GM04503 (cell line): ENCODE measurements around the gene AUTS2.

ENCODE experiments used
- DNase-seq: peaks from one replicate; pipeline ENCODE4 v3.0.0-alpha.2; 2012; ENCODE audit warnings: low read depth

The AUTS2 gene

GRCh38 chr7:69895446-69895845, 297.2 kb downstream of the AUTS2 start:
- no peak for DNase-seq

- DNase-seq, result no peak
These were observed 297.8 kb downstream of the AUTS2 start for GRCh38 chr7:69896121-69896520.

- DNase-seq, result no peak
These were observed 299.9 kb downstream of the AUTS2 start for GRCh38 chr7:69898189-69898588.

- no peak for DNase-seq
These were observed 305.1 kb downstream of the AUTS2 start for GRCh38 chr7:69903410-69903809.

- DNase-seq, result no peak
These were observed 308.2 kb downstream of the AUTS2 start for GRCh38 chr7:69906283-69906995.

GRCh38 chr7:69907720-69908119, 309.4 kb downstream of the AUTS2 start:
- no peak for DNase-seq

GRCh38 chr7:69908454-69908853, 310.2 kb downstream of the AUTS2 start:
- DNase-seq, result no peak

GRCh38 chr7:69910150-69910549, 311.9 kb downstream of the AUTS2 start:
- no peak for DNase-seq

GRCh38 chr7:69911337-69911736, 313.1 kb downstream of the AUTS2 start:
- DNase-seq, result no peak

- DNase-seq, result no peak
These were observed 313.9 kb downstream of the AUTS2 start for GRCh38 chr7:69912141-69912540.

GRCh38 chr7:69912846-69913245, 314.6 kb downstream of the AUTS2 start:
- no peak for DNase-seq

GRCh38 chr7:69919426-69920111, 321.3 kb downstream of the AUTS2 start:
- DNase-seq, result no peak

- no peak for DNase-seq
These were observed 322.5 kb downstream of the AUTS2 start for GRCh38 chr7:69920797-69921196.

- DNase-seq, result no peak
These were observed 323.9 kb downstream of the AUTS2 start for GRCh38 chr7:69922026-69922803.

GRCh38 chr7:69927461-69927860, 329.2 kb downstream of the AUTS2 start:
- no peak for DNase-seq

- no peak for DNase-seq
These were observed 330.3 kb downstream of the AUTS2 start for GRCh38 chr7:69928621-69929020.

GRCh38 chr7:69929622-69930021, 331.3 kb downstream of the AUTS2 start:
- no peak for DNase-seq

- no peak for DNase-seq
These were observed 333.9 kb downstream of the AUTS2 start for GRCh38 chr7:69932034-69932628.

GRCh38 chr7:69934144-69934903, 336.0 kb downstream of the AUTS2 start:
- DNase-seq, result no peak

- no peak for DNase-seq
These were observed 336.8 kb downstream of the AUTS2 start for GRCh38 chr7:69935107-69935506.

GRCh38 chr7:69937097-69937496, 338.8 kb downstream of the AUTS2 start:
- DNase-seq, result no peak

GRCh38 chr7:69939317-69939716, 341.0 kb downstream of the AUTS2 start:
- DNase-seq, result no peak
